GM21786 (cell line): ENCODE data around the gene CASP7.
"Not testable (repeated sequence)": the region's sequence is repeated elsewhere in the genome, so short reads cannot be mapped to it uniquely, and the experiment has no call there.

Source experiments
- ATAC-seq: cut with Tn5 transposase; IDR thresholded peaks from one replicate; pipeline ENCODE4 v1.9.1; 2021; ENCODE audit not compliant: unreplicated experiment

Gene CASP7

GRCh38 chr10:113752553-113752952 lies 72.8 kb downstream of the CASP7 start:
- no peak for ATAC-seq

- no peak for ATAC-seq
These were observed 73.4 kb downstream of the CASP7 start for GRCh38 chr10:113753020-113753692.

DNA sequence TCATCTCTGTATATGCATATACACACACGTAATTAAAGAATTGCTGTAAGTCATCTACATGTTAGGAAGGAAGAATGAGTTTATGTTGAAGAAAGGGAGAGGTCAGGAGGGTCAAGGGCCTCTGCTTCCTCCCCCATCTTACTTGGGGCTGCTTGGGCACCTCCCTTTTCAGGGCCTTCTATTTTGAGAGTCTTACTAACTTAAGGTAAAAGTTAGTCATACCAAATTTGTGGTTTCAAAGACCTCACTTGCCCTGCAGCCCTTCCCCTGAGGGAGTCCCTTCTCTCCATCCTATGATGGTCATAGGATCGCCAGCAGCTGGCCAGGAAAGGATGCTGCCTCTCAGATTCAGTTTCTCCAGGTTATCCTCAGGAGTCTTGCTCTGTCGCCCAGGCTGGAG lies 74.4 kb downstream of the CASP7 start:
- ATAC-seq, result no peak

GRCh38 chr10:113754768-113755167 lies 75.1 kb downstream of the CASP7 start:
- ATAC-seq, result no peak

DNA sequence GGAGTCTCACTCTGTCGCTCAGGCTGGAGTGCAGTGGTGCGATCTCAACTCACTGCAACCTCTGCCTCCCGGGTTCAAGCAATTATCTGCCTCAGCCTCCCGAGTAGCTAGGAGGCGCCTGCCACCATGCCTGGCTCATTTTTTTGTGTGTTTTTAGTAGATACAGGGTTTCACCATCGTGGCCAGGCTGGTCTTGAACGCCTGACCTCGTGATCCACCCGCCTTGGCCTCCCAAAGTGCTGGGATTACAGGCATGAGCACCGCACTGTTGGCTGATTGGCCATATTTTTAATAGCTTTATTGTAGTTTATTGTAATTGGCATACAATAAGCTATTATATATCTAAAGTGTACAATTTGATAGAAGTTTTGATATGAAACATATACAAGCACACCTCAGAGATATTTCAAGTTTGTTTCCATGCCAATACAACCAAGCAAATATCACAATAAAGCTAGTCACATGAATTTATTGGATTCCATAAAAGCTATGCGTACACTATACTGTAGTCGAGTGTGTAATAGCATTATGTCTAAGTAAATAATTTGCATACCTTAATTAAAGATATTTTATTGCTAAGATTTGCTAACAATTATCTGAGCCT lies 77.3 kb downstream of the CASP7 start:
- ATAC-seq, result no peak

DNA sequence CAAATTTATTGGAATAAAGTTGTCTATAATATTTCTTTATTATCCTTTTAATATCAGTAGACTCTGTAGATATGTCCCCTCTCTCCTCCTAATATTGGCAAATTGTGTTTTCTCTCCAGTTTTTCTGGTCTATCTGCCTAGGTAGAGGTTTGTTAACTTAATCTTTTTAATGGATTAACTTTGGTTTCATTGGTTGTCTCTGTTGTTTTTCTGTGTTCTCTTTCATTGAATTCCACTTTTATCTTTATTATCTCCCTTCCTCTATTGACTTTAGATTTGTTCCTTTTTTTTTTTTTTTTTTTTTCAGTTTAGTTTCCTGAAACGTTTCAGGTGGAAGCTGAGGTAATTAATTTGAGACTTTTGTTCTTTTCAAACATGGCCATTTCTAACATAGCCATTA lies 82.4 kb downstream of the CASP7 start:
- no peak for ATAC-seq

DNA sequence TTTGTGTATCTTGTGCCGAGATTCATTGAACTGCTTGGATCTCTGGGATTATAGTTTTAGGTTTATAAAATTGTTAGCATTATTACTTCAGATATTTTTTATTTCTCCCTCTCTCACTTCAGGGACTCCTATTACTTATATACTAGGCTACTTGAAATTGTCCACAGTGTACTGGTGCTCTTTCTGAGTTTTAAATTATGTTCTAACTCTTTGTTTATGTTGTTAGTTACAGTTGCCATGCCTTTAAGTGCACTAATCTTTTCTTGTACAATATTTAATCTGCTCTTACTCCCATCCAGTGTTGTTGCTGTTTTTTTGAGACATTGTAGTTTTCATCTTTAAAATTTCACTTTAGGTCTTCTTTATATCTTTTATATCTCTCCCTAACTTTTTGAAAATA lies 84.9 kb downstream of the CASP7 start:
- no peak for ATAC-seq

GRCh38 chr10:113765910-113766309 lies 86.2 kb downstream of the CASP7 start:
- no peak for ATAC-seq

DNA sequence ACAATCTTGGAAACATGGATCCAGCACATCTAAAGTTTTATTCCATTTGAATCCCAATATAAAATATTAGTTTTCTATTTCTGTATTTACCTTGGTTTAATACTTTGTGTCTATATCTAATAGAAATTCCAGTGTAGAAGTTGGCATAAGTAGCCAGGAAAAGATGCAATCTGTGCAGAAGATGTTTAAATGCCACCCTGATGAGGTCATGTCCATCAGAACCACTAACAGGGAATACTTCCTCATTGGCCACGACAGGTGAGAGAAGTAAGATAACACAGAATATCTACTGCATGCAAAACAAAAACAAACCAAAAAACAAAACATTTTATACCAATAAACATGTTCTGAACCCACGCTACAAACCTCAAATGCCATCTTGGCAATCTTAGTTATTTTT lies 87.5 kb downstream of the CASP7 start:
- ATAC-seq, result no peak

DNA sequence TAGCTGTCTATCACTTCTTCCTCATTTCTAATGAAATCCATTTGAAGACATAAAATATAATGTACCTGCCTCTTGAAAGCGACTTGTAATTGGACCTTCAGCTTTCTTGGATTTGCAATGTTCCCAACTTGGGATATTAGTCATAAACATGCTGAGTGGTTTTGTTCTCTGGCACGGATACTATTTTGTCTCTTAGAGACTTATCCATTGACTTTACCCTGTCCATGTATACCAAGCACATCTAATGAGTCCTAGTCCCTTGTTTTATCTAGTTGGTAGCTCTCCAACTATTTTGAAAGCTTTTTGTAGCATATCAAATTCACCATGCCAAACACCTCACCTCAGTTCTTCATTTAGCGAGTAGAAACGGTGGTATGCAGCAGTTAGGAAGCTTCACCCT lies 90.6 kb downstream of the CASP7 start:
- no peak for ATAC-seq

DNA sequence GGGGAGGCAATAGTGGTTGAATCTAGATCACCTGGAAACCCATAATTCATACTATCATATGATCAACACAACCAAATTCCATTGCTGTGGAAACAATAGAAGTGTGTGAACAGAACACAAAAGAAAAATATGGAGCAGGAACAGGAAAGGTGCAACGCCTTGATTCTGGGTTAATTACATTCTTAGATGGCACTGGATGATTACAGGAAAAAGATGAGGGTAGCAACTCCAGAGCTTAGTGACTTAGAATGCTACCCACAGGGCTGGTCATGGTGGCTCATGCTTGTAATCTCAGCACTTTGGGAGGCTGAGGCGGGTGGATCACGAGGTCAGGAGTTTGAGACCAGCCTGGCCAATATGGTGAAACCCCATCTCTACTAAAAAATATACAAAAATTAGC lies 91.4 kb downstream of the CASP7 start:
- ATAC-seq, result not testable (repeated sequence)

- no peak for ATAC-seq
These were observed 96.1 kb downstream of the CASP7 start for GRCh38 chr10:113775686-113776294.

GRCh38 chr10:113776553-113776952 lies 96.8 kb downstream of the CASP7 start:
- no peak for ATAC-seq
